Esophagus squamous epithelium (tissue), 4 donors: ENCODE data around the gene CD55.

ENCODE experiments used
- POLR2A ChIP-seq, 4 donors: fragments of 450-650 bp; IDR thresholded peaks; one replicate each; pipeline ENCODE4 v1.6.1; 2017; ENCODE audit warnings: antibody characterized with exemption in 4 of 4, mild to moderate bottlenecking in 4 of 4, moderate library complexity in 3 of 4
- TF ChIP-seq, protein P1 (sequence below), 6 experiments: fragments of 450-650 bp in 4 of 6; fragments of 200-600 bp in 2 of 6; sonication (generic) in 2 of 6; IDR thresholded peaks; one replicate each; pipeline ENCODE4 v1.5.1; 2016 to 2019; ENCODE audit warnings: antibody characterized with exemption in 6 of 6, mild to moderate bottlenecking in 4 of 6, moderate library complexity in 4 of 6

- TF ChIP-seq, protein P1, sequence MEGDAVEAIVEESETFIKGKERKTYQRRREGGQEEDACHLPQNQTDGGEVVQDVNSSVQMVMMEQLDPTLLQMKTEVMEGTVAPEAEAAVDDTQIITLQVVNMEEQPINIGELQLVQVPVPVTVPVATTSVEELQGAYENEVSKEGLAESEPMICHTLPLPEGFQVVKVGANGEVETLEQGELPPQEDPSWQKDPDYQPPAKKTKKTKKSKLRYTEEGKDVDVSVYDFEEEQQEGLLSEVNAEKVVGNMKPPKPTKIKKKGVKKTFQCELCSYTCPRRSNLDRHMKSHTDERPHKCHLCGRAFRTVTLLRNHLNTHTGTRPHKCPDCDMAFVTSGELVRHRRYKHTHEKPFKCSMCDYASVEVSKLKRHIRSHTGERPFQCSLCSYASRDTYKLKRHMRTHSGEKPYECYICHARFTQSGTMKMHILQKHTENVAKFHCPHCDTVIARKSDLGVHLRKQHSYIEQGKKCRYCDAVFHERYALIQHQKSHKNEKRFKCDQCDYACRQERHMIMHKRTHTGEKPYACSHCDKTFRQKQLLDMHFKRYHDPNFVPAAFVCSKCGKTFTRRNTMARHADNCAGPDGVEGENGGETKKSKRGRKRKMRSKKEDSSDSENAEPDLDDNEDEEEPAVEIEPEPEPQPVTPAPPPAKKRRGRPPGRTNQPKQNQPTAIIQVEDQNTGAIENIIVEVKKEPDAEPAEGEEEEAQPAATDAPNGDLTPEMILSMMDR (IDR thresholded peaks at IDR 0.05), result no peak
- no peak for TF ChIP-seq POLR2A (IDR thresholded peaks at IDR 0.05)
Measured at GRCh38 chr1:207365063-207365462, 43.6 kb downstream of the CD55 start.
